ENCODE results near the gene RTN1. TPM values are rescaled to one million over a fixed set of nuclear protein-coding genes. Genes with fewer than 3 reads are reported as not detected.

The RTN1 gene
- total RNA-seq, 1 experiment from 2014 or later, result 0.05 TPM

DNA sequence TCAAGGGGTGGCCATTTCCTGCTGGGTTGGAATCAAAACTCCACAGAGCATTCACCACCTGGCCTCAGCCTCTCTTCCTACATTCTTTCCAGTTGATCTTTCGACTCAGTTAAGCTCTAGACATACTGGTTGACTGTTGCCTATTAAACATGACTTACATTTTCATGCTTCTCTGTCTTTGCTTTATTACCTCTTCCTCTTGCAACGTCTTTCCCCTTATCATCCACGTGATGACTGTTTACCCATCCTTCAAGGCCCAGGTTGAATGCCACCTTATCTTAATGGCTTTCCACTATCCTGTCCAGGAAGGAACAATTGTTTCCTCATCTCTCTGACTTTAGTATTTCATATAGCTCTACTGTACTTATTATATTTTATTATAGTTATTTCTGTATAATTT lies 269.5 kb downstream of the RTN1 start:
- in situ Hi-C loops (cut with HindIII; ENCODE audit: low pct_unique_long_range_greater_than_20kb, low sequenced_read_pairs) (no loop called here), intact Hi-C loops (cut with micrococcal nuclease; ENCODE audit: unreplicated experiment) (no loop called here)

DNA sequence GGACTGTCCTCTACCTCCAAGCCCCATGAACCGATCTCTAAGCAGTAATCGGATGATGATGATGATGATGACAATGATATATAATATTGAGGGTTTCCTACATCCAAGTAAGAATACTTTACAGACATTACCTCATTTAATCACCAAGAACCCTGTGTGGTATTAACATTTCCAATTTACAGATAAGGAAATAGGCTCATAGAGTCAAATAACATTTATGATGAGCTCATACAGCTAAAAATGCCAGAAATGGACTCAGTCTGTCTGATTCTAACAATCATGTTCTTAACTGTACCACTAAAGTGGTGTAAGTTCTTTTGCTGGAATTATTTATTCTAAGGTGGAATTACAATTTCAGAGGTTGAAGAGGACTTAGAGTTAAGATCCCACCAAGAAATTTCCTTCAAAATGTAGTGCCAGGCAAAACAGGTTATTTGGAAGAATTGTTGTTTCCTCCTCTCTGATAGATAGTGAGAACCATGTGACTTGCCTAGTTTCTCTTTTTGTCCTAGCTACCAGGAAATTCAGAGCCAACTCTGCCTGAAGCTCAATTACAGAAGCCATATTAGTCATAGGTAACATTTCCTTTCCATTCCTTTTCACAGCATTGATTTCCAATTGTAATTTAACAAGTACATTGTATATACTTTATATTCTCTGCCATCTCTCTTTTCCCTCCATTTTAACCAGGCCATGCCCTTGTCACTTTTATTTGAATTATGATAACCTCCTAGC lies 270.2 kb downstream of the RTN1 start:
- no peaks in the 10 kb centered on the region for H3K27me3 ChIP-seq (ENCODE audit: control insufficient read depth, insufficient read depth, low read length)
- no peak overlapping the region for H3K27ac ChIP-seq (ENCODE audit: low read length)
- H3K4me3 ChIP-seq (ENCODE audit: low read depth in 2 of 2, low read length in 2 of 2), result no peak overlapping the region
- in situ Hi-C loops (cut with HindIII; ENCODE audit: low pct_unique_long_range_greater_than_20kb, low sequenced_read_pairs), result no loop called here
- ATAC-seq, result no peak
- no peaks in the 10 kb centered on the region for H3K36me3 ChIP-seq (ENCODE audit: control insufficient read depth, insufficient read depth, low read length)
- H3K4me1 ChIP-seq (ENCODE audit: control insufficient read depth, insufficient read depth, low read length), result no peaks in the 10 kb centered on the region
- H3K9me3 ChIP-seq (ENCODE audit: control insufficient read depth, insufficient read depth, low read depth, low read length), result no peaks in the 10 kb centered on the region
- BruUV-seq (replicated peaks), result no TSS peak
- intact Hi-C loops (cut with micrococcal nuclease; ENCODE audit: unreplicated experiment), result no loop called here
- DNase-seq (ENCODE audit: low read depth, low spot score), result no peak
- ChIA-PET CTCF (no interaction called here), POLR2A (no interaction called here)
- TF ChIP-seq TCF7L2 (IDR thresholded peaks at IDR 0.05; ENCODE audit: low read depth, low read length), result no peak
- TF ChIP-seq, protein P1, sequence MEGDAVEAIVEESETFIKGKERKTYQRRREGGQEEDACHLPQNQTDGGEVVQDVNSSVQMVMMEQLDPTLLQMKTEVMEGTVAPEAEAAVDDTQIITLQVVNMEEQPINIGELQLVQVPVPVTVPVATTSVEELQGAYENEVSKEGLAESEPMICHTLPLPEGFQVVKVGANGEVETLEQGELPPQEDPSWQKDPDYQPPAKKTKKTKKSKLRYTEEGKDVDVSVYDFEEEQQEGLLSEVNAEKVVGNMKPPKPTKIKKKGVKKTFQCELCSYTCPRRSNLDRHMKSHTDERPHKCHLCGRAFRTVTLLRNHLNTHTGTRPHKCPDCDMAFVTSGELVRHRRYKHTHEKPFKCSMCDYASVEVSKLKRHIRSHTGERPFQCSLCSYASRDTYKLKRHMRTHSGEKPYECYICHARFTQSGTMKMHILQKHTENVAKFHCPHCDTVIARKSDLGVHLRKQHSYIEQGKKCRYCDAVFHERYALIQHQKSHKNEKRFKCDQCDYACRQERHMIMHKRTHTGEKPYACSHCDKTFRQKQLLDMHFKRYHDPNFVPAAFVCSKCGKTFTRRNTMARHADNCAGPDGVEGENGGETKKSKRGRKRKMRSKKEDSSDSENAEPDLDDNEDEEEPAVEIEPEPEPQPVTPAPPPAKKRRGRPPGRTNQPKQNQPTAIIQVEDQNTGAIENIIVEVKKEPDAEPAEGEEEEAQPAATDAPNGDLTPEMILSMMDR (IDR thresholded peaks at IDR 0.05), result no peak
- TF ChIP-seq, protein P2, sequence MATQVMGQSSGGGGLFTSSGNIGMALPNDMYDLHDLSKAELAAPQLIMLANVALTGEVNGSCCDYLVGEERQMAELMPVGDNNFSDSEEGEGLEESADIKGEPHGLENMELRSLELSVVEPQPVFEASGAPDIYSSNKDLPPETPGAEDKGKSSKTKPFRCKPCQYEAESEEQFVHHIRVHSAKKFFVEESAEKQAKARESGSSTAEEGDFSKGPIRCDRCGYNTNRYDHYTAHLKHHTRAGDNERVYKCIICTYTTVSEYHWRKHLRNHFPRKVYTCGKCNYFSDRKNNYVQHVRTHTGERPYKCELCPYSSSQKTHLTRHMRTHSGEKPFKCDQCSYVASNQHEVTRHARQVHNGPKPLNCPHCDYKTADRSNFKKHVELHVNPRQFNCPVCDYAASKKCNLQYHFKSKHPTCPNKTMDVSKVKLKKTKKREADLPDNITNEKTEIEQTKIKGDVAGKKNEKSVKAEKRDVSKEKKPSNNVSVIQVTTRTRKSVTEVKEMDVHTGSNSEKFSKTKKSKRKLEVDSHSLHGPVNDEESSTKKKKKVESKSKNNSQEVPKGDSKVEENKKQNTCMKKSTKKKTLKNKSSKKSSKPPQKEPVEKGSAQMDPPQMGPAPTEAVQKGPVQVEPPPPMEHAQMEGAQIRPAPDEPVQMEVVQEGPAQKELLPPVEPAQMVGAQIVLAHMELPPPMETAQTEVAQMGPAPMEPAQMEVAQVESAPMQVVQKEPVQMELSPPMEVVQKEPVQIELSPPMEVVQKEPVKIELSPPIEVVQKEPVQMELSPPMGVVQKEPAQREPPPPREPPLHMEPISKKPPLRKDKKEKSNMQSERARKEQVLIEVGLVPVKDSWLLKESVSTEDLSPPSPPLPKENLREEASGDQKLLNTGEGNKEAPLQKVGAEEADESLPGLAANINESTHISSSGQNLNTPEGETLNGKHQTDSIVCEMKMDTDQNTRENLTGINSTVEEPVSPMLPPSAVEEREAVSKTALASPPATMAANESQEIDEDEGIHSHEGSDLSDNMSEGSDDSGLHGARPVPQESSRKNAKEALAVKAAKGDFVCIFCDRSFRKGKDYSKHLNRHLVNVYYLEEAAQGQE (IDR thresholded peaks at IDR 0.05; ENCODE audit: insufficient read depth in 1 of 2, low read depth in 2 of 2, low read length in 1 of 2), result no peak
- no peak for TF ChIP-seq POLR2AphosphoS5 (IDR thresholded peaks at IDR 0.05; ENCODE audit: low read depth, low read length)
- no peak for TF ChIP-seq SIN3A (IDR thresholded peaks at IDR 0.05; ENCODE audit: borderline replicate concordance, insufficient read depth, low read depth, low read length)

More for the DNA sequence above, 269.5 kb downstream of the RTN1 start:
- no peaks in the 10 kb centered on the region for H3K36me3 ChIP-seq (ENCODE audit: control insufficient read depth, insufficient read depth, low read length)
- H3K27ac ChIP-seq (ENCODE audit: low read length), result no peak overlapping the region
- no peaks in the 10 kb centered on the region for H3K4me1 ChIP-seq (ENCODE audit: control insufficient read depth, insufficient read depth, low read length)
- H3K9me3 ChIP-seq (ENCODE audit: control insufficient read depth, insufficient read depth, low read depth, low read length), result no peaks in the 10 kb centered on the region
- no peaks in the 10 kb centered on the region for H3K27me3 ChIP-seq (ENCODE audit: control insufficient read depth, insufficient read depth, low read length)
- DNase-seq (ENCODE audit: low read depth, low spot score) (no peak), ATAC-seq (no peak)
- ChIA-PET CTCF (no interaction called here), POLR2A (interaction anchor here (0.6 kb wide), 1 partner anchor 20 kb away, joined by 3 read pairs; no protein-coding TSS in a partner anchor)
- BruUV-seq (replicated peaks), result no TSS peak
- H3K4me3 ChIP-seq (ENCODE audit: low read depth in 2 of 2, low read length in 2 of 2), result no peak overlapping the region
- TF ChIP-seq POLR2AphosphoS5 (IDR thresholded peaks at IDR 0.05; ENCODE audit: low read depth, low read length) (no peak), SIN3A (IDR thresholded peaks at IDR 0.05; ENCODE audit: borderline replicate concordance, insufficient read depth, low read depth, low read length) (no peak), TCF7L2 (IDR thresholded peaks at IDR 0.05; ENCODE audit: low read depth, low read length) (no peak)
- TF ChIP-seq, protein P1 (IDR thresholded peaks at IDR 0.05), result no peak
- TF ChIP-seq, protein P2 (IDR thresholded peaks at IDR 0.05; ENCODE audit: insufficient read depth in 1 of 2, low read depth in 2 of 2, low read length in 1 of 2), result no peak

Data from Panc1 (cell line).